ENCODE data around the gene NPHP1. TPM values are rescaled to one million over a fixed set of nuclear protein-coding genes. Genes with fewer than 3 reads are reported as not detected.

The NPHP1 gene
- total and polyA plus RNA-seq, 2 of the 8 experiments (the other 6 are each of a cell fraction or from before 2014, with no cell fraction given): 1.4 to 2.8 TPM

DNA sequence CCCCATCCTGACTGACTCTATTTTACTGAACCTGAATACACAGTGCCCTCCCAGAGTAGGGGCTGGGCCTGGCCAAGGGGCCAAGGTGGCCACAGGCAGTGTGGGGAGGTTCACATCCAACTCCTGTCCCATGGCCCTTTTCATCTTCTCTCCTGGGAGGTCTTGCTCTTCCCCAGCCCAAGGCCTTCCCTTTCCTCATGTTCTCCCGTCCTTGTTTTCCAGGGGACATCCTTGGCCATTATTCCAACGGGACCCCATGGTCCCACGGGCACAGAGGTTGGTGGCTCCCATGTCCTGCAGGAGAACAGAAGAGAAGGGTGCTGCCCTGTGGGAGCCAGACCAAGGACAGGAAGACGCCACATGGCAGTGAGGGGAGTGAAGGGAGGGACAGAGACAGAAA is 99.6 kb downstream of the NPHP1 start (continued):
- no peak for TF ChIP-seq KDM4A (IDR thresholded peaks at IDR 0.05; ENCODE audit: low read depth, low read length, severe bottlenecking)
- TF ChIP-seq POLR2A (IDR thresholded peaks at IDR 0.05; ENCODE audit: control extremely low read depth in 1 of 2, low read depth in 2 of 2, low read length in 2 of 2): no peak
- no peak for TF ChIP-seq ATF2 (IDR thresholded peaks at IDR 0.05; ENCODE audit: low read length)
